Measurements from ENCODE around the gene NCKAP5.

- TF ChIP-seq, protein P1, sequence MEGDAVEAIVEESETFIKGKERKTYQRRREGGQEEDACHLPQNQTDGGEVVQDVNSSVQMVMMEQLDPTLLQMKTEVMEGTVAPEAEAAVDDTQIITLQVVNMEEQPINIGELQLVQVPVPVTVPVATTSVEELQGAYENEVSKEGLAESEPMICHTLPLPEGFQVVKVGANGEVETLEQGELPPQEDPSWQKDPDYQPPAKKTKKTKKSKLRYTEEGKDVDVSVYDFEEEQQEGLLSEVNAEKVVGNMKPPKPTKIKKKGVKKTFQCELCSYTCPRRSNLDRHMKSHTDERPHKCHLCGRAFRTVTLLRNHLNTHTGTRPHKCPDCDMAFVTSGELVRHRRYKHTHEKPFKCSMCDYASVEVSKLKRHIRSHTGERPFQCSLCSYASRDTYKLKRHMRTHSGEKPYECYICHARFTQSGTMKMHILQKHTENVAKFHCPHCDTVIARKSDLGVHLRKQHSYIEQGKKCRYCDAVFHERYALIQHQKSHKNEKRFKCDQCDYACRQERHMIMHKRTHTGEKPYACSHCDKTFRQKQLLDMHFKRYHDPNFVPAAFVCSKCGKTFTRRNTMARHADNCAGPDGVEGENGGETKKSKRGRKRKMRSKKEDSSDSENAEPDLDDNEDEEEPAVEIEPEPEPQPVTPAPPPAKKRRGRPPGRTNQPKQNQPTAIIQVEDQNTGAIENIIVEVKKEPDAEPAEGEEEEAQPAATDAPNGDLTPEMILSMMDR (IDR thresholded peaks at IDR 0.05; ENCODE audit: low read depth, low read length, missing input control) = no peak
- TF ChIP-seq, protein P2, sequence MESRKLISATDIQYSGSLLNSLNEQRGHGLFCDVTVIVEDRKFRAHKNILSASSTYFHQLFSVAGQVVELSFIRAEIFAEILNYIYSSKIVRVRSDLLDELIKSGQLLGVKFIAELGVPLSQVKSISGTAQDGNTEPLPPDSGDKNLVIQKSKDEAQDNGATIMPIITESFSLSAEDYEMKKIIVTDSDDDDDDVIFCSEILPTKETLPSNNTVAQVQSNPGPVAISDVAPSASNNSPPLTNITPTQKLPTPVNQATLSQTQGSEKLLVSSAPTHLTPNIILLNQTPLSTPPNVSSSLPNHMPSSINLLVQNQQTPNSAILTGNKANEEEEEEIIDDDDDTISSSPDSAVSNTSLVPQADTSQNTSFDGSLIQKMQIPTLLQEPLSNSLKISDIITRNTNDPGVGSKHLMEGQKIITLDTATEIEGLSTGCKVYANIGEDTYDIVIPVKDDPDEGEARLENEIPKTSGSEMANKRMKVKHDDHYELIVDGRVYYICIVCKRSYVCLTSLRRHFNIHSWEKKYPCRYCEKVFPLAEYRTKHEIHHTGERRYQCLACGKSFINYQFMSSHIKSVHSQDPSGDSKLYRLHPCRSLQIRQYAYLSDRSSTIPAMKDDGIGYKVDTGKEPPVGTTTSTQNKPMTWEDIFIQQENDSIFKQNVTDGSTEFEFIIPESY (IDR thresholded peaks at IDR 0.05) = no peak
- TF ChIP-seq, protein P3, sequence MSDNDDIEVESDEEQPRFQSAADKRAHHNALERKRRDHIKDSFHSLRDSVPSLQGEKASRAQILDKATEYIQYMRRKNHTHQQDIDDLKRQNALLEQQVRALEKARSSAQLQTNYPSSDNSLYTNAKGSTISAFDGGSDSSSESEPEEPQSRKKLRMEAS (IDR thresholded peaks at IDR 0.05) = no peak
- no peak for TF ChIP-seq RAD21 (IDR thresholded peaks at IDR 0.05)
- TF ChIP-seq GABPA (IDR thresholded peaks at IDR 0.05 in 1 of 2, conservative IDR thresholded peaks at IDR 0.05 in 1 of 2) = no peak
- no peak for TF ChIP-seq TAF1 (conservative IDR thresholded peaks at IDR 0.05)
- no peak for TF ChIP-seq REST (IDR thresholded peaks at IDR 0.05)
- TF ChIP-seq ATF3 (IDR thresholded peaks at IDR 0.05) = no peak
- TF ChIP-seq JUND (IDR thresholded peaks at IDR 0.05) = no peak
These were observed 664.0 kb downstream of the NCKAP5 start for GRCh38 chr2:132904142-132904842.
